T-helper 9 cell (primary cell): ENCODE data around the gene PMEPA1.
A peak's percentile ranks its signal among the peaks of the same experiment; 100 is the strongest.

Source experiments
- DNase-seq: peaks from one replicate; pipeline ENCODE4 v3.0.0-alpha.2; 2020

PMEPA1 gene

DNA sequence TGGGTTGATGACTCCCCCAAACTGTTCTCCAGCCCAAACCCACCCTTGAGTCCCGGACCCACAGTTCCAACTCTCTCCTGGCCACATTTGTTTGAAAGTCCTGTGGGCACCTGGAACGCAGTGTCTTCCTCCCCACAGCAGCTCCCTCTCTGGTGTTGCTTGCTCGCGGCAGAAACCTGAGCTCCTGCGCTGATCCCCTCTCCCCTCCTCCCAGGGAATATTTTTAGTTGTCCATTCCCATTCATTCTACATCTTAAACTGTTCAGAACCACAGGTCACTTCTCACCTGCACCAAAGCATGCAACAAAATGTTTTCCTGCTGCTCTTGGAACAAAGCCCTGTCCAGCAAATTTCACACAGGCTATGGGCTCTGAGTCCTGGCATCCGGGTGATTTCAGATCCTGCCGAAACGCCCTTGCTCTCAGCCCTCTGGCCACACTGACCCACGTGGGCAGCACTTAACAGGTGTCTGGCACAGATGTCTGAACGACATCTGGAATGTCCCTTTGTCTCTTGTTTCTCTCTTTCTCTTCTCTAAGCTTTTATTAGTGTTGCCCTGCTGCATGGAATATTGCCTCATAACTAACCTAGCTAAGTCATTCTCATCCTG lies 27.0 kb upstream of the PMEPA1 start:
- DNase-seq: no peak

DNA sequence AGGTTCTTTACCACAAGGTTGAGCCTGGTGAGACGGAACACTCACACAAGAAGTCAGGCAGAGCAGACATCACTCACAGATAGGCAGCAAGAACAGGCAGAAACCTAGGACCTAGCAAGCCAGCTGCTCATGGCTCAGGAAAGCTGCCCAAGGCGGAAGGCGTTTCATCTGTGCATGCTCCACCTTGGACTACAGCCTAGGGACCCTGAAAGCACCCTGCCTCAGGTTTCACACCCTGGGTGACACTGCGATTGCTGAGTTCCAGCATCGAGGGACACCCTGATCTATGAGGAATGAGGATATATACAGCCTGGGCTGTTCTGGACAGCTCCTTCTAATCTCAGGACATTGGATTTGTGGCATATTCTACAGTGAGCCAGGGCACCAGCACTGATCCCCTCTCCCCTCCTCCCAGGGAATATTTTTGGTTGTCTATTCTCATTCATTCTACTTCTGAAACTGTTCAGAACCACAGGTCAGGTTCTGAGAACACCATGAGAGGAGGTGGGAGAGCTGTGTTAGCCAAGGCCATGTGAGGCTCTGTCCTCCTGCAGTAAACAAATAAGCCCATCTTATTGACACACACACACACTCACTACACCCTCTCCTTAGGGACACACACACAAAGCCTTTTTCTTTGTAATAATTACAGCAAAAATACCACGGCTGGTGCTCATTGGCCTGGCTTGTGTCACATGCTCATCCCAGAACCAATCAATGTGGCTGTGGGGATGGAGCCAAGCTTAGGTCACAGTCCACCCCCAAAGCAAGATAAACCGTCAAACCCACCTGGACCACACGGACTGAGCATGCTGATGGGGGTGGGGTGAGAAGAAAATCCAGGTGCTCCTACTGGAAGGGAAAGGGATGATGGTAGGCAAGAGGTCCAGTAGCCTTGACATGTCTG lies 26.3 kb upstream of the PMEPA1 start:
- DNase-seq: no peak

DNA sequence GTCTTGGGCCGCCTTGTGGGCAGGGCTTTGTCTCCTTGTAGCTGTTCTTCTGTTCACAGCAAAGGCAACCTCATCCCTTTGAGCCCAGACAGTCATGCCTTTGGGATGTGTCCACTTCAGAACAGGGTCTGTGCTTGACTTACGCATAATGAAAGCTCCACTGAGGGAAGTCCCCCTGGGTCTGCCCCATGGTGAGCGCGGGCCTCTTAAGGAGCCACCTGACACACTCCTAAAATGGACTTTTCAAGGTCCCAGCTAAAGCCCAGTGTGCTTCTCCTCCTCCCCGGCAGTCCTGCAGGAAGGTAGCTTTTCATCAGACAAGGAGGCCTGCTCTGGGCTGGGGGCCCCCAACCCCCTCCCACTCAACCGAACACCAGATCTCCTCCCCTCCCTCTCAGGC lies 24.9 kb upstream of the PMEPA1 start:
- DNase-seq: no peak

DNA sequence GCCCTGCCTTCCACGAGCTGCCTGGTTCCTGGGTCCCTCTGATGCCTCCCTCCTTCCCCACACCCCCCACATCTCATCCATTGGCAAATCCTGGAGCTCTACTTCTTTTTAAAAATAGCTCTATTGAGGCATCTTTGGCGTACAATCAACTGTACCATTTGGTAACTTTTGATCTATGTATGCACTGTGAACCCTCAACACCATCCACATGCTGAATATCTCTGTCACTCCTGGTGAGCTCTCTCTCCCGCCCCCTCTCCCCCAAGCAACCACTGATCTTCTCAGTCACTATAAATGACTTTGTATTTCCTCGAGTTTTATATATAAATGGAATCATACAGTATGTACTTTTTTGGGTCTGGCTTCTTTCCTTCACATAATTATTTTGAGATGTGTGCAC lies 22.4 kb upstream of the PMEPA1 start:
- DNase-seq: no peak

DNA sequence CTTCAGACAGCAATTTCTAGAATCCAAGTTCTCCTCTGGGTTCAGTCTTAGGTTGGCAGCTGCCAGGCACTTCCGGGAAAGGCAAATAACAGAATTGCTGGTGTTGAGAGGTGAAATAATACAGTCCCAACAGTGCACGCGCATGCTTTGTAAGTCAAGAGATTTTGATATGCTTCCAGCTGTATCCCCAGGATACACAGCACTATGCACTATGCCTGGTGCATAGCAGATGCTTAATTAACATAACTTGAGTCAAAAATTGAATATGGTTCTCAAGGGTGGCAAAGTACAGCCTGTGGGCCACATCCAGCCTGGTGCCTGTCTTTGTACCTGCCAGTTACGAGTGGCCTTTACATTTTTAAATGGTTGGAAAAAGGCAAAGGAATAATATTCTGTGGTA lies 18.9 kb upstream of the PMEPA1 start:
- DNase-seq: no peak

DNA sequence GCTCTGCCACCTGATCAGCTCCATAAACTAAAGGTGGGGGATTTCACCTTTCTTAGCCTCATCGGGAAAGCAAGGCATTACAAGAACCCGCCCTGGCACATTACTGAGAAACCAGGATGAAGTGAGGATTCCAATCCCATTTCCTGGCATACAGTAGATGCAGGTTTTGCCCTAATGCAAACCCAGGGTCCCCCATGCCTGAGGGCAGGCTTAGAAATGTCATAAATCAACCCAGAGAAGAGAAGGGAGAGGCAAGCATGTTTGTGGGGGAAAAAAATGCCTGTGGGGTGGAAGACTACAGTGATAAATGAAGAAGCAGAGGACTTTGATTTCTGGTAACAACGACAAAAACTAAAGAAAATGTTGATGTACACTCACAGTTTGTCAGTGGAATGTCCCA lies 18.0 kb upstream of the PMEPA1 start:
- DNase-seq: no peak

DNA sequence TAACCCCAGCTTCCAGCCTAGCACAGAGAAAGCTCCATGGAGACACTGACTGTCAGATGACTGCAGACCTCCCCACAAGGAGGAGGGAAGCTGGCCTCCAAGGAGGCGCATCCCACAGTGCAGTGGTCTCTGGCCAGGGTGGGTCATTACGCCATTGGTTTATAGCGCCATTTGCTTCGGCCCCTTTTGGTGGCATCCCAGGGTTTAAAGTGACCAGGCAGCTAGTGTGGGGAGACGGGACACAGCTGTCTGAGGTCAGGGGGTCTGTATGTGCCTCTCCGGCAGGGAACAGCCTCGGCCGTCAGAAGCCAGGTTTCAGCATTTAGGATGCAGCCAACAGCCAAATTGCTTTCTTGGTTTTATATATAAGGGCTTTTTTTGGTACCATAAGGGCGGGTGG lies 15.8 kb upstream of the PMEPA1 start:
- DNase-seq: no peak

DNA sequence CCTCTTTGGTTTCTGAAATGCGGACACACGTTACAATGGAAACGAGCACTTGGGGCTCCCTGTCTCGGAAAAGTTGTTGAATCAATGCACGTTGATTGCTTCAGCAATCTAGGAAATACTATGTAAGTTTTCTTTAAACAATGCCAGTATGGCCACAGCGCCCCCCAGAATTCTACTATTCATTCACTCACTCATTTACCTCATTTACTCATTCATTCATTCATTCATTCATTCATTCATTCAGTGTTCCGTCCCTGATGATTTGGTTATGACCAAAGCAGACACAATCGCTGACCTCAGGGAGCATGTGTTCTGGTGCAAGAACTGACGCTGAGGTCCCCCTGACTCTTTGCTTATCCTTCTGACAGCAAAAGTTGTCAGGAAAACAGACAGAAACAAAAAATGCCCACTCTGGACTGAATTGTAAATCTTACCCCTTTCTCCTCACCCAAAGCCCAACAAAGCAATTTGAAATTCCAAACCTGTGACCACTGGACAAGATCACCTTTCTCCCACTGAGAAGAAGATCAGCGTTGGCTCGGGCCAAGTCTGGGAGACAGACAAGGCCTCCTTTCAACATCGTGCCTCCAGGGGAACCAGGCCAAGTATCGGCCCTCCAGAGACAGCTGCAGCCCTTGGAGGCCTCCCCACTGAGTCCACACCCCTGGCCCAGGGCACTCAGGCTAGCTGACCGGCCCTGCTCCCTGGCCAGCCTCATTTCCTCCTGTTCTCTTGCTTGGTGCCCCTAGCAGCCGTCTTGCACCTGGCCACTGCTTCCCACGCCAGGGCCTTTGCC lies 15.0 kb upstream of the PMEPA1 start:
- DNase-seq: no peak

DNA sequence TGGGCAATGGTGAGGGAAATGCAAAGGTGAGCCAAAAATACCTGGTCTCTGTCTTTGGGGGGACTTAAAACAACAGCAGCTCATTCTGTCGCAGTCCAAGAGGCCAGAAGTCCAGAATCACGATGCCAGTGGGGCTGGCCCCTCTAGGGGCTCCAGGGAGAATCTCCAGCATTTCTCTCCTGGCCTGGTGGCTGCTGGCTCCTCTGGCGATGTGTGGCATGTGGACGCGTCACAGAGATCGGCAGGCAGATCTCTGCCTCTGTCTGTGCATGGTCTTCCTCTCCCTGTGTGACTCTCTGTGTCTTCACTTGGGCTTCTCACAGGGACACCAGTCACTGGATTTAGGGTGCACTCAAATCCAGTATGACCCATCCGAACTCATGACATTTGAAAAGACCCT lies 14.0 kb upstream of the PMEPA1 start:
- DNase-seq: no peak

DNA sequence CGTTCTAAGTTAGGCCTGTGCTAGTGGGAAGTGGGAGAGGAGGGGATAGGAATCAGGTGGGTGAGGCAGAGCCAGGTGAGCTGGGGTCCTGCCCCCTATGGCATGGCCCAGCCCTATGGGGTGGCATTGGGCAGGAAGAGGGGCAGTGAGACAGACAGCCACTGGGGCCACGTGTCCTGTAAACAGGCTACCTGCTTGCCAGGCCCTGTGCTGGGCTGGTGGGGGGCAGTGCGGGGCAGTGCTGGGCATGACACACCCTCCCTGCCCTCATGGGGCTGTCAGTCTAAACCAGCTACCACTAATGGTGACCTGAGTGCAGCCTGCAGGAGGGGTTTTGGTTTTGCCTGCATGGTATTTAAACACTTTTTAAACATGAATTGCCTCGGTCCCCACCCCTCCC lies 10.1 kb upstream of the PMEPA1 start:
- DNase-seq: no peak

DNA sequence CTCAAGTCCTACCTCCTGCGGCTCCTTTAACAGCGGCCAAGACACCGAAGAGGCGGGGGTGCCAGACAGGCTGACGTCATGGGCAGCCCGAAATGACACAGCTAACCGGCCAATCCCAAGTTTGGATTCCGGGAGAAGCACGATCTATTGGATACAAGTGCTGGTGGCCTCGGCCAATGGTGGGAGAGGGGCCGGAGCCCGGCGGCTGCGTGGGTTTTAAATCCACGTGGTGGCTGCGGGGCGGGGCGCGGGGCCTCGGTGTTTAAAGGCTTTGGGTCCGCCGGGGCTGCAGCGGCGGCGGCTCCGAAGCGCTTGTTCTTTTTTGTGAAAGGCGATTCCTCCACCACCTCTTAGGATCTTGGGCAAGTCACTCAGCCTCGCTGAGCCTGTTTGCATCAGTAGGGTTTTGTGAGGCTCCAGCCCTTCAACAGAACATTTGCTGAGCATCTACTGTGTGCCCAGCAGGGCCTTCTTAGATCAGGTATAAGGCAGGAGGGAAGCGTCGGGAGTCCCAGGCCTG lies 8.7 kb upstream of the PMEPA1 start:
- DNase-seq: peak; percentile 82

DNA sequence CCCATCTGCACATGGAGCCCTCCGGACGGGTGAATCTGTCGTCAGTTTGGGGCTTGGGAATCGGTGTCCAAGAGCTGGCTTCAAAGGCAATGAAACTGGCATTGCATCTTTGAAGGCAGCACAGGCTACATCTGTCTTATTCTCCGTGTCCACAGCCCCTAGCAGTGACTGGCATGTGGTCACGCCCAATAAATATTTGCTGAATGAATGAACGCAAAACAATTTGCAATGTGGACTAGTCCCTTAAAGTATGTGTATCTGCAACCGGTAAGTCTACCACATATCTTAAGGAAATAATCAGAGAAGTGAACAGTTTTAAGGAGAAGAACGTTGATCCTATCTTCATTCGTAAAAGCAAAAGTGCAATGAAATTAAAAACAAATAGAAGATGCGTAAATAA lies 8.0 kb upstream of the PMEPA1 start:
- no peak for DNase-seq

DNA sequence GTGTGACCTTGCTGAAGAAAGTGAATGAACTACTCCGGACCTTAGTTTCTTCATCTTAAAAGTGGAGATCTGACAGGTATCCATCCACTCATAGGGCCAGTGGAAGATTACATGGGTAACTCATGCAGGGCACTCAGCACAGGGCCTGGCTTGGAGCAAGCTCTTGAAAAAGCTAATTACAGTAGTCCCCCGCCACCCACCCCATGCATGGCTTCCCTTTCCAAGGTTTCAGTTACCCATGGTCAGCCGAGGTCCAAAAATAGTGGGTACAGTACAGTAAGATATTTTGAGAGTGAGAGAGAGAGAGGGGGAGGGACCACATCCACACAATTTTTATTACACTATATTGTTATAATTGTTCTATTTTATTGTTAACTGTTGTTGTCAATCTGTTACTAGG lies 7.1 kb upstream of the PMEPA1 start:
- DNase-seq: no peak

DNA sequence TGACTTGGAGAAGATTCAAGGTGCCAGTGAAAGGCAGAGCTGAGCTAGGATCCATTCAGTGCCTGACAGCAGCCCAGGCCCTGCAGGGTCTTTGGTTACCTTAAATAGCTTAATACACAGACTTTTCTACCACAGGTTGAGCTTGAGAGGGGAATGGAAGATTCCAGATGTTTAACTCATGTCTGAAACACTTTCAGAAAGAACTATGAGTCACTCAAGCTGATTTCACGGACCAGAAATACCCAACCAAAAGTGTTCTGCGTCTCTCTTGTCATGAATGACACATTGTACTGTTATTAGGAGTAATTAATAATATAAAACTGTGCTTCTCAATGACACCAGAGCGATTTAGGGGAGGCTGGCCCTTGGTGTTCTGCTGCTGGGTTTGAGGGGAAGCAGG lies 6.4 kb upstream of the PMEPA1 start:
- no peak for DNase-seq

DNA sequence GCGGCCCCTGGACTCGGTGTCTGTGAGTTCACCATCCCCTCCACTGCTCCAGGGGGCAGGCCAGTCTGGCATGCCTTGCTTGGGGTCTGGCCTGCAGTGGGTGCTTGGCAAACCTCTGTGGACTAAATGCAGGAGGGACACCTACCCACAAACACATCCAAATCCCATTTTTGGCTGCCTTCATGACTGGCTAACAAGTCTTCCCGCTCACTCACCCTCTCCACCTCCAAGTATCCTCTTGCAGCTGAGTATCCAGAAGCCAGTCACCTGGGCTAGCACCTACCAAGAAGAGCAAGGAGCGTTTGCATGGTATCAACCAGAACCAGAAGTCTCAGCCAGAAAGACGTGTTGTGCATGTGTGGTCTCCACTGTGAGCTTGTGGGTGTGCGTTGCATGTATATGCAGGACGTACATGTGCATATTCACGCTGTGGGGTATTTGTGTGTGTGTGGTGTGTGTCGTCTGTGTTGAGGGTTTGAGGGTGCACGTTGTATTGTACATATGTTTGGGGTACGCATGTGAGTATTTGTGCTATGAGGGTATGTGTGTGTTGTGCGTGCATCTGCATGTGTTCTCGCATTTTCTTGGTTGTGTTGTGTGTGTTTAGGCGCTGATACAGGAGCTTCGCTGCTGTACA lies 5.6 kb upstream of the PMEPA1 start:
- no peak for DNase-seq

DNA sequence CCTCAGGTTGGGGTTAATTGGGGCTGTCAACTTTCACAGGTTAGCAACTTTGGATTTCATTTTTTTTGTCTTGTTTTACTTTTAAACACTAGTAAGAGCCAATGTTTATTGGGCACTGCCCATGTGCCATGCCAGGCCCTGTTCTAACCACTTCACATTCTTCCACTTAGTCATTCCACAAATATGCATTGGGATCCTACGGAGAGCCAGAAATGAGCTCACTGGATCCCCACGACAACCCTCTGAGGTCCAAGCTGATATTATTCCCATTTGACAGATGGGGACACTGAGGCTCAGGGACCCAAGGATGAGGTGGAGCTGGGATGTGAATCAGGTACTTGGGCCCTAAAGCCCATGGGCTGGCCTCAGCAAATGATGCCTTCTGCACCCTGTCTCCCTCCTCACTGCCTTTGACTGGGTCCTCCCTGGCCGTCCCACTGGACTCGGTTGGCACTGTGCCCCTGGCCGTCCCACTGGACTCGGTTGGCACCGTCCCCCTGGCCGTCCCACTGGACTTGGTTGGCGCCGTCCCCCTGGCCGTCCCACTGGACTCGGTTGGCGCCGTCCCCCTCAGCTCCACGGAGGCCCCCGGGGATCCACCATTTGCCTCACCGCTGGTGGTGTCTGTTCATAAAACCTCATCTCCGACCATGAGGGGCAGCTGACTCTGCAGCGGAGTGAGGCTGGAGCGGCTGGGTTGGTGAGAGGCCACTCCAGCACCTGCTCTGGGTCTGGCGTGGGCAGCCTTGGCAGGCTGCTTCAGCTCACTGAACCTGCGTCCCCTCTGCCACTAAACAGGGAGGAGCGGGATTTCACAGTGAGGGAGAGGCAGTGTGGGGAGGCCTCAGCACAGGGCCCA lies 4.8 kb upstream of the PMEPA1 start:
- DNase-seq: no peak

DNA sequence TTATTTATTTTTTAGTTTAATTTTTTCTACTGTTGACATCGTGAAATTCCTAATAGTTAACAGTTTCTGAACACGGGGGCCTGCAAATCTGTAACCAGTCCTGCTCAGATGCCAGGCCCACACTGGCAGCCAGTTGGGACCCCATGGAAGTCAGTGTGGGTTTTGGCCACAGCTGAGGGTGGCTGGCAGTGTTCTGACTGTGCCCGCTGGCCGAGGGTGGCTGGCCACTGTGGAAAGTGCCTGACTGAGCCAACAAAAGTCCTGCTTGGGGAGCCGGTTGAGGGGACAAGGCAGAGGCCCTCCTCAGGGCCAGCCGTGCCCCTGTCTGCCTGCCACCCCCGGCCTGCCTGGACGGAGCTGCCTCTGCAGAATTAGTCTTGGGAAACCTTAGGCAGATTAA lies 4.1 kb upstream of the PMEPA1 start:
- DNase-seq: no peak

DNA sequence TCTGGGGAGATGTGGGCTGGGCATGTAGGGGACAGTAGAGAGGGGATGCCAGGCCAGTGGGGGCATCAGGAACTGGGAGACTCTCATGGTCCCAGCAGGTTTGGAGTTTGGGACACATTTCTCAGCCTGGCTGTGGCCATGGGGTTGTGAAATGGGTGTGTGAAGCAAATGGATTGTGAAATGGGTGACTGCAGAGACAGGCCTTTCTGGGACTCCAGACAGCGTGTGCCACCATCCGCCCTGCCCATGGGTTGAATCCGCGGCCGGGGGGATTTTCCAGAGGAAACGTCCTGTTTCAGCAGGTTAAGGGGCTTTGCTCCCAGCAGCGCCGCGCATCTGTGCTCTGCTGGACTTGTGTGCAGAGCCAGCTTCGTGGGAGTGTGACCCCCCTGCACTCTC lies 3.7 kb upstream of the PMEPA1 start:
- no peak for DNase-seq

DNA sequence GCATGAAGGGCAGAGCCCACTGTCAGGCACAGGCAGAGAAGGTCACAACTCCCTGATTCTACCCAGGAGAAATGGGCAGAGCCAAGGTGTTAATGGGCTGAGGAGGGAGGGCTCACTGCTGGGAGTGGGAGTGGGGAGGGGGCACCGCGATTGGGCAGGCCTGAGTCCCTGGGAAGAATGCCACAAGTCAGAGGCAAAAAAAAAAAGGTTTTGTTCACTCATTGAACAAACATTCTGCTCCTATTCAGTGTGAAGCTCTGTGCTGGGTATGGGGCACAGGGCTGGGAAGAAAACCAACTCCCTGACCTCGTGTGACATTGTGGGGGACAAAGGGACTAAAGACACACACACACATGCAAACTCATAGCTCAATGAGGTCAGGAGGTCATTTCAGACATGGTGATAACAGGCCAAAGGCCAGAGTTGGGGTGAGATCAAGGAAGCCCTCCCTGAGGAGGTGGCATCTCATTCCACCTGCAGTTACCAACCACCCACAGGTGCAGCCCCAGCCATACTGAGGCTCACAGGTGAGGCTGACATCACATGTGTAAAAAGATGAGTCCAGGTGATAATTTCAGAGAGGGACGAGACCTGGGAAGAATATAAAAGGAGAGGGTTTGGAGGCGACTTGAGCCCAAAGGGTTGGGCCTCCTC lies 3.2 kb upstream of the PMEPA1 start:
- DNase-seq: no peak

DNA sequence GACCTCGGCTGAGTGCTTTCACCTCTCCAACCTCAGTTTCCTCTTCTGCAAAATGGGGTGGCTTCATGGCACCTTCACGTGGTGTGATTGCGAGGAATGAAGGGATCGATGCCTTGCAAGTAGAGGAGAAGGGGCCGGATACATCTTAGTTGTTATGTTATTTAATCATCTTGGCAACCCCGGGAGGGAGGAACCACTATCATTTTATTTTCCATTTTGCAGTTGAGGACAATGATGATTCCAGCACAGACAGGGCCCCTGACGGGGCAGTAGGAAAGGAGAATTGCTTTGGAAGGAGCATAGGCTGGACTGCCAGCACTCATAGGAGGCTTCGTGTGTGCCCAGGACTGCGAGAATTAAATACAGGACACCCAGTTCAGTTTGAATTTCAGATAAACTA lies 2.5 kb upstream of the PMEPA1 start:
- DNase-seq: no peak

DNA sequence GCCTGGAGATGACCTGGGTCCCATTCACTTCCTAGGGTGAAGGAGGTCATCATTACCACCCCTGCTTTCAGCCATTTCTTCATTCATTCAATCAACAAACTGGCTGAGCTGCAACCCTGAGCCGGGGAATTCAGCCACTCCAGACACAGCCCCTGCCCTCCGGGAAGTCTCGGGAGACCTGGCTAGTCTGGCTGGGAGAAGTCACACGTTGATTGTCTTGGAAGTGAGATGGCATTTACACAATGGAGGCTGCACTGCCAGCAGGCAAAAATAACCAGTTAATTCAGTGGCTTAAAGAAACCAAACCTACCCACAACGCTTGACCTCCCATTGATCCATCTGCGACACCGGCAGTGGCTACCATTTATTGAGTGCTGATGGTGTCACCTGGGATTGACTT lies 2.0 kb upstream of the PMEPA1 start:
- DNase-seq: no peak

DNA sequence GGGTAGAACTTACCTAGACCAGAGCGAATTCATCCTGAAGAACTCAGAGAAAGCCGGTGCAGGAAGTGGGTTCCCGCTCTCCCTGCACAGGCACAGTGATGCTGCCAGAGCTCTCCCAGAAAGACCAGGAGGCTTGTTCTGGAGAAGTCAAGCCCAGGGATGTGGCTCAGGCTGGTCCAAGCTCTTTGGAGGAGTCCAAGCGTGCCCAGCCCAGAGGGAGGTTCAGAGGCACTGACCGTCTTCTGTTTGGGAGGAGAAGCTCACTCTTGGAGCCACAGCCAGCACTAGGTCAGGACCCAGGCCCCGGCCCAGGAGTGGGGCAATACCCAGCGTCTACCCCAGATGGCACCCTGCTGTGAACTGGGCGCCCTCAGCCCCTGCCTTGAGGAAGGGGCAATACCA lies 1.5 kb upstream of the PMEPA1 start:
- no peak for DNase-seq
